Frontal cortex (tissue), 4 donors: Measurements from ENCODE around the gene SORBS2. TPM values are rescaled to one million over a fixed set of nuclear protein-coding genes. Genes with fewer than 3 reads are reported as not detected.

Experiments
- DNase-seq, 2 donors: peaks; one replicate each; pipeline ENCODE4 v3.0.0; 2012; ENCODE audit warnings: low spot score in 2 of 2
- FAIRE-seq: peaks from 2 replicates; lab custom pipeline; 2012; peaks lifted over from hg19 to GRCh38; lab: Jason Lieb, UNC
- total RNA-seq: library from RNA; depleted of rRNA; stranded (reverse); fragments of >200 nt; gene quantifications from one replicate; pipeline ENCODE4 v1.2.3, GENCODE V29; 2014
- donor health status: control.
- donor health status: control.
- donor health status: control.

Gene SORBS2
- total RNA-seq, 1 donor from 2014 or later, result 46.9 TPM

- DNase-seq (no peak), FAIRE-seq (no peak)
These were observed 30.3 kb downstream of the SORBS2 start for GRCh38 chr4:185781555-185782215.

GRCh38 chr4:185780472-185780871 is 31.5 kb downstream of the SORBS2 start:
- FAIRE-seq, result no peak
- DNase-seq, result no peak

- no peak for DNase-seq
- FAIRE-seq, result no peak
These were observed 32.5 kb downstream of the SORBS2 start for GRCh38 chr4:185779517-185779916.

GRCh38 chr4:185778307-185778706 is 33.7 kb downstream of the SORBS2 start:
- DNase-seq (no peak), FAIRE-seq (no peak)

GRCh38 chr4:185775792-185776555 is 36.0 kb downstream of the SORBS2 start:
- FAIRE-seq (no peak), DNase-seq (no peak)

GRCh38 chr4:185774845-185775680 is 36.9 kb downstream of the SORBS2 start:
- DNase-seq, result no peak
- no peak for FAIRE-seq

- DNase-seq (no peak), FAIRE-seq (no peak)
These were observed 37.8 kb downstream of the SORBS2 start for GRCh38 chr4:185774131-185774653.

GRCh38 chr4:185773419-185773818 is 38.6 kb downstream of the SORBS2 start:
- DNase-seq (no peak), FAIRE-seq (no peak)

- FAIRE-seq (no peak), DNase-seq (no peak)
These were observed 39.5 kb downstream of the SORBS2 start for GRCh38 chr4:185772391-185773093.

GRCh38 chr4:185771711-185772390 is 40.1 kb downstream of the SORBS2 start:
- DNase-seq (no peak), FAIRE-seq (no peak)

GRCh38 chr4:185767528-185767927 is 44.5 kb downstream of the SORBS2 start:
- no peak for FAIRE-seq
- DNase-seq, result no peak

- no peak for FAIRE-seq
- DNase-seq, result no peak
These were observed 47.1 kb downstream of the SORBS2 start for GRCh38 chr4:185764876-185765275.

GRCh38 chr4:185761352-185762235 is 50.4 kb downstream of the SORBS2 start:
- no peak for FAIRE-seq

GRCh38 chr4:185758807-185759206 is 53.2 kb downstream of the SORBS2 start:
- DNase-seq, result no peak
- FAIRE-seq, result no peak

More at GRCh38 chr4:185761352-185762235, 50.4 kb downstream of the SORBS2 start:
- DNase-seq, result no peak

GRCh38 chr4:185755451-185755850 is 56.5 kb downstream of the SORBS2 start:
- DNase-seq (no peak), FAIRE-seq (no peak)

- no peak for FAIRE-seq
- no peak for DNase-seq
These were observed 57.0 kb downstream of the SORBS2 start for GRCh38 chr4:185754961-185755360.

GRCh38 chr4:185752872-185753271 is 59.1 kb downstream of the SORBS2 start:
- FAIRE-seq (no peak), DNase-seq (no peak)

GRCh38 chr4:185749858-185750257 is 62.1 kb downstream of the SORBS2 start:
- DNase-seq (no peak), FAIRE-seq (no peak)
